GM19240 (cell line): Measurements from ENCODE around the gene ZNF268.
A peak's percentile ranks its signal among the peaks of the same experiment; 100 is the strongest.

Experiments
- DNase-seq: peaks from one replicate; pipeline ENCODE4 v3.0.0; 2011; ENCODE audit warnings: low spot score; ENCODE audit not compliant: insufficient read length

Gene ZNF268

DNA sequence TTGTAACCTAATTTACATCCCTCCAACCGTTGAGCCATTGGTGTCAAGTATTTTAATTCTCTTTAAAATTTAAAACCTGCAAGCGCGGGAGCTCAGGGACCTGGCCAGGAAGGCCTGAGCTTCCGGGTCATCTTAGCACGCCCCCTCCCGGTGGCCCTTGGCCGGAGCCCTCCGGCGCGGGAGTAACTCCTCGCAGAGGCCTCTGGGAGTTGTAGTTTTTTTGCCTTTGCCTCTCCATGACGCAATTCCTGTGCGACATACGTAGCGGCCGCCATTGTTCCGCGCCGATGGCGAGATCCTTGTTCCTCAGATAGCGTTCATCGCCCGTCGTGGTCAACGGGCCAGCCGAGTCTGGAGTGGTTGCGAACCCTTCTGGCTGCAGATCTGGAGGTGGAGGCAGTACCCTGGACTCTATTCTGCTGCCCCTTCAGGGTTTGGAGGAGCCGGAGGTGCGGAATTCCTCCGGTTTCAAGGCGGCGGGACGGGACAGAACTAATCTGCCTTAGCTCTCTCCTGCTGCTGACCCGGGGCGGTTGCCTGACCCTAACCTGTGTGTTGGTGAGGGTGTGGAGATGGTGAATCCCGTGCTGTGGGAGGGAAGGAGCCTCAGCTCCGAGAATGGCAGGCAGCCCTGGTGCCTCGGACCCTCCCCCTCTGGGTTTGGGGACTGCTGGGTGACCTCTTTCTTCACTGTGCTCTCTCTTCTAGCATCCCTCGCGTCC, at the start of gene ZNF268:
ZNF268 (plus strand) TSS at position 258 of the 722 bp plus-strand sequence. CDS start 503 bp downstream, outside the sequence.
- peak; percentile 93 for DNase-seq

DNA sequence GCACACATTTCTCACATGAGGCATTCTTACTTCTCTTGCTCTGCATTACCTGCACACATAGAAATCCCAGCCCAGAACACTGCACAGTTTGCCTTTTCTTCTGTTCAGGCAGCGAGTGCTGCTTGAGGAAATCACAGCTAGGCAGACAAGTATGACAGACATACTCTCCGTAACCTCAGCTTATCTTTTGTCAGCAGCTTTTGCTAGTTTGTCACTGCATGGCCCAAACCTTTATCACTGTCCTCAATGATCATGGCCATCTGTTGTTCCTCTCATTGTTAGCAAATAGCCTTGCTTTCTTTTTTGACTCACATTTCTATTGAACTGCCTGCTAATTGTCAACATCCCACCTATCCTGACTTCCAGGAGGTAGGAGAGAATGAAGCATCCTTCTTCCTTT, 45.5 kb upstream of the ZNF268 start:
- no peak for DNase-seq

DNA sequence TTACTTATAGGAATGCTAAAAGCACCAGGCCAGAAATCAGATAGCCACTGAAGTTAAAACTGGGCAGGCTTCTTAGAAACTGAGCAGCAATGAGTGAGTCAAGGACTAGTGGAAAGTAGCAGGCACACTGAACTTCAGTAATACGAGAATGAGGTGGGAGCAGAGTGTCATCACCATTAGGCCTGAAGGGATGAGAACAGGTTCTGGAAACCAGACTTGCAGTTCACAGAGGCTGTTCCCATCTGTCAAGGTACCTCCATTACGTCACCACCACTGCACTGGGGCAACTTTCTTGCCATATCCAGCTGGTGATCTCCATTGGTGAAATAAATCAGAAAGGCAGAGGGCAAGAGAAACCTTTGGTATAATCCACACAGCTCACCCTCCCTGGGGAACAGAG, 35.3 kb upstream of the ZNF268 start:
- DNase-seq: no peak

DNA sequence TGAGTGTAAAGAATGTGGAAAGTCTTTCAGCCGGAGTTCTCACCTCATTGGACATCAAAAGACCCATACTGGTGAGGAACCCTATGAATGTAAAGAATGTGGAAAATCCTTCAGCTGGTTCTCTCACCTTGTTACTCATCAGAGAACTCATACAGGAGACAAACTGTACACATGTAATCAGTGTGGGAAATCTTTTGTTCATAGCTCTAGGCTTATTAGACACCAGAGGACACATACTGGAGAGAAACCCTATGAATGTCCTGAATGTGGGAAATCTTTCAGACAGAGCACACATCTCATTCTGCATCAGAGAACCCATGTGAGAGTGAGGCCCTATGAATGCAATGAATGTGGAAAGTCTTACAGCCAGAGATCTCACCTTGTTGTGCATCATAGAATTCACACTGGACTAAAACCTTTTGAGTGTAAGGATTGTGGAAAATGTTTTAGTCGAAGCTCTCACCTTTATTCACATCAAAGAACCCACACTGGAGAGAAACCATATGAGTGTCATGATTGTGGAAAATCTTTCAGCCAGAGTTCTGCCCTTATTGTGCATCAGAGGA, 25.1 kb upstream of the ZNF268 start:
- no peak for DNase-seq

GRCh38 chr12:133165776-133166175, 15.5 kb upstream of the ZNF268 start:
- DNase-seq: no peak

DNA sequence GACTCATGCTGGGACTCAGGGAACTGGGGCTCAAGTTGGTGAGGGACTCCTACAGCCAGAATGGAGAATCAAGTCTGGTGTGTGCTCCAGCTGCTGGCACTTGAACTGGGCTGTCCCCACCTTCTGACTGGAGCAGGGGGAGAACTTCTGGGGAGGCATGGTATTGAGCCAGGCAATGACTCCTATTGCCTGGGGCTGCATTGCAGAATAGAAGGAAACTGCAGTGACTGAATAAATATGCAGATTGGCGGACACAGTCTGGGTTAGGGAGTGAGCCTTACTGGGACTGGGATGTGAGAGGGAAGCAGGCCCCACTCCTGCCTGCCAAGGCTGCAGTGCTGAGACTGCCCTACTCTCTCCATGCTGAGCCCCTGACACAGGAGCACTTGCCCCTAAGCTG, 8.8 kb upstream of the ZNF268 start:
- no peak for DNase-seq

- DNase-seq: no peak
These were observed 6.4 kb upstream of the ZNF268 start for GRCh38 chr12:133174901-133175300.

- DNase-seq: no peak
These were observed 626 bp upstream of the ZNF268 start for GRCh38 chr12:133180669-133181068.

DNA sequence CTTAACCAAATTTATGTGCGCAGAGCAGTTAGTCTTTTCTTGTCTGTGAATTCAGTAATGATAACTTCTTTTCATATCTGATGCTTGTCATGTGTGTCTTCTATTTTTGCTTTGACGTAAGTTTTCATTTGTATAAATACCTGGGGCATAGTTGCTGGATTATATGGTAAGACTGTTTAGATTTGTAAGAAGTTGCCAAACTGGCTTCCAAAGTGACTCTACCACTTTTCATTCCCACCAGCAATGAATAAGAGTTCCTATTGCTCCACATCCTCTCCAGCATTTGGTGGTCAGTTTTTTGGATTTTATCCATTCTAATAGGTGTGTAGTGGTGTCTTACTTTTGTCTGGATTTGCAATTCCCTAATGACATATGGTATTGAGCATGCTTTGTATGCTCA, 8.9 kb downstream of the ZNF268 start:
- DNase-seq: no peak

DNA sequence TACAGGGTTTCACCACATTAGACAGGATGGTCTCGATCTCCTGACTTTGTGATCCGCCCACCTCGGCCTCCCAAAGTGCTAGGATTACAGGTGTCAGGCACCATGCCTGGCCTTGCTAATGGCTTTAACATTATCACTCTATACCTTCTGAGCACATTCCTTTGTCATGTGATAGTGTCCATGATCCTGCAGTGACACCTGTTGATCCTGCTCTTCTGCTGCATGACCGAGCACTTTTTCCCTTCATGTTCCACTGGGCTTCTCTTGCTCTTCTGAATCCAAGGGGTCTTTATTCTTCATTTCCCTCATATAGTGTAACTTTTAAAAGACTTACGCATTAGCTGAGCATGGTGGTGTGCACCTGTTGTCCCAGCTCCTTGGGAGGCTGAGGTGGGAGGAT, 11.6 kb downstream of the ZNF268 start:
- DNase-seq: no peak

DNA sequence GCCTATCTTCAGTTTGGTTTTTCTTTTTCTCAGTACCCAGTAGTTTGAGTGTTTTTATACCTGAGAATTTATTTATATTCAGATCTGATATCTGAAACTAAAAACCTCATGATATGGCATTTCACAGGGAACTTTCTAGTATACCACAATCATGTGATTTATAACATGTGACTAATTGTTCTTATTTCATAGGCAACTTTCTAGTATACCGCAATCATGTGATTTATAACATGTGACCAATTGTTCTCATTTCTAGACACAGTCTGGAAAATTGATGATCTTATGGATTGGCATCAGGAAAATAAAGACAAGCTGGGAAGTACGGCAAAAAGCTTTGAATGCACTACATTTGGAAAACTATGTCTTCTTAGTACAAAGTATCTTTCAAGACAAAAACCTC, 20.6 kb downstream of the ZNF268 start:
- DNase-seq: no peak

- DNase-seq: no peak
These were observed 21.4 kb downstream of the ZNF268 start for GRCh38 chr12:133202493-133203343.

DNA sequence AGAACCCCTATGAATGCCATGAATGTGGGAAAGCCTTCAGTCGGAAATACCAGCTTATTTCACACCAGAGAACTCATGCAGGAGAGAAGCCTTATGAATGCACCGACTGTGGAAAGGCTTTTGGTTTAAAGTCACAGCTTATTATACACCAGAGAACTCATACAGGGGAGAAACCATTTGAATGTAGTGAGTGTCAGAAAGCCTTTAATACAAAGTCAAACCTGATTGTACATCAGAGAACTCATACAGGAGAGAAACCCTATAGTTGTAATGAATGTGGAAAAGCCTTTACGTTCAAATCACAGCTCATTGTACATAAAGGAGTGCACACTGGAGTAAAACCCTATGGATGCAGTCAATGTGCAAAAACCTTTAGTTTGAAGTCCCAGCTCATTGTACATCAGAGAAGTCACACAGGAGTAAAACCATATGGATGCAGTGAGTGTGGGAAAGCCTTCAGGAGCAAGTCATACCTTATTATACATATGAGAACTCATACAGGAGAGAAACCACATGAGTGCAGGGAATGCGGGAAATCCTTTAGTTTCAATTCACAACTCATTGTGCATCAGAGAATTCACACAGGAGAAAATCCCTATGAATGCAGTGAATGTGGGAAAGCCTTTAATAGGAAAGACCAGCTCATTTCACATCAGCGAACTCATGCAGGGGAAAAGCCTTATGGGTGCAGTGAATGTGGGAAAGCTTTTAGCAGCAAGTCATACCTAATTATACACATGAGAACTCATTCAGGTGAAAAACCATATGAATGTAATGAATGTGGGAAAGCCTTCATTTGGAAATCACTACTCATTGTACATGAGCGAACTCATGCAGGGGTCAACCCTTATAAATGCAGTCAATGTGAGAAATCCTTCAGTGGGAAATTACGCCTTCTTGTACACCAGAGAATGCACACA, 22.3 kb downstream of the ZNF268 start:
- DNase-seq: no peak

GRCh38 chr12:133204264-133204603, 22.9 kb downstream of the ZNF268 start:
- no peak for DNase-seq

- no peak for DNase-seq
These were observed 25.1 kb downstream of the ZNF268 start for GRCh38 chr12:133206390-133206789.

DNA sequence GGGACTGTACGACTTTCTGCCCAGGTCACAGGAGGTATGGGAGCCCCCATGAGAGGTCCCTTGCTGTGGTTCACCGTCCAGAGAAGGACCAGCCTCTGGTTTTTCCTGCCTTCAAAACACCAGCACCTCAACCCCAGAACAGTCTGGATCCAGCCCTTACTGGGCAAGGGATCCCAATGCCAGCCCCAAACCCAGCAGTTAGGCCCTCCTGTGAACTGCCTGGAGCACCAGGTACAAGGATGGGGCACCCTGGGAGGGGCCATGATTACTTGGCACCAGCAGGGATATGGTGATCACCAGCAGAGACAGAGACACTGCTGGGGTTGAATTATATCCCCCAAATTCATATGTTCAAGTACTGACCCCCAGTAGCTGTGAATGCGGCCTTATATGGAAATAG, 34.4 kb downstream of the ZNF268 start:
- DNase-seq: no peak

DNA sequence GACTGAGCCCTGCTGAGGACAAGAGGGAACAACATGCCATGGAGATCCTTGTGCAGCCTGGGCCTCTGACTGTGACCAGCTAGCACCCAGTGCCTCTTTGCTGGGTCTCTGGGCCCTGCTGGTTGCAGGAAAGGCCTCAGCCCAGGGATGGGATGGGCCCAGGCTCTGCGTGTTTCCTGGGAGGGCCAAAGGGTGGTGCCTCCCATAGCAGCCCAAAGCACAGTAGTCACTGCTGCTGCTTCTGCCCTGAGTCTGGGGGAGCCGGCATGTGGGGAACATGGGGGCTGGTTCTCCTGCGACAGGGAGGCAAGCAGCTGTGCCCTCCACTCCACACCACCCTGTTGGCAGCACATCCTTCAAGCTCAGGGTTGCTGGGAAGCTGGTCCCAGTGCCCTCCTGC, 35.9 kb downstream of the ZNF268 start:
- DNase-seq: no peak

- DNase-seq: no peak
These were observed 39.2 kb downstream of the ZNF268 start for GRCh38 chr12:133220521-133220920.

GRCh38 chr12:133221241-133221640, 39.9 kb downstream of the ZNF268 start:
- no peak for DNase-seq

DNA sequence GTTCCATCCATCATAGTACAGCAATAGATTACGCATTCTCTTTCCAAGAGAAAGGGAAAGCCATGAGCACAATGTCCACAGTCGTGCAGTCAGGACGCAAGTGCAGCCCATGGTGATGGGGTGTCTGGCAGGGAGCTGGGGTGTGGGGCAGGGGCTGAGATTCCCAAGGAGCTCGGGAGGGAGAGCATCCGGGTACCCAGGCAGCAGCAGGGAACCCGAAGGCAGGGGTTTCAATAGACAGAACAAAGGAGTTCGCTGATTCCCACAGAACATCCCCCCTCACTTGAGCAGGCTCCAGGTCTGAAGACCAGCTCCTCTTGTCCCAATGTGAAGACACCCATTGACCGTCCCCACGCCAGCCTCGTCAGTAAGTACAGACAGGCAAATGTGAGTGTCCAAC, 40.9 kb downstream of the ZNF268 start:
- no peak for DNase-seq

DNA sequence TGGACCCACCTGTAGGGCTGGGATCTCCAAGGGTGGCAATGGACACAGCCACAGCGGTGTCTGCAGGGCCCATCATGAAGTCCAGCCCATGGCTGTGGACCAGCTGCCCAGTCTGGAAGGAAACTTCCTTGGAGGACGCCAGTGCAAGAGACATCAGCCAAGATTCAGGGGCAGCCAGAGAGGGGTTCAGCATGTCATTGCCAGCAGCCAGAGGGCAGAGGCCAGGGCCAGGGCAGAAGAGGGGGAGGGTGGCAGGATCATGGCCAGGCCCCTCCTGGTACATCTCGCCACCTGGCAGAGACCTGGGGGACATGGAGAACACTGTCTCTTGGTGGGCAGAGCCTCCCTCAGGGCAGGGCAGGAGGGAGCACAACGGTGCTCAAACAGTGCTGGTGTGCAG, 44.2 kb downstream of the ZNF268 start:
- DNase-seq: no peak

- DNase-seq: no peak
These were observed 45.4 kb downstream of the ZNF268 start for GRCh38 chr12:133226690-133227089.
